GM19035 (cell line): ENCODE measurements around the gene MIA2.

ENCODE experiments used
- ATAC-seq: cut with Tn5 transposase; IDR thresholded peaks from one replicate; pipeline ENCODE4 v1.9.1; 2021; ENCODE audit not compliant: unreplicated experiment

The MIA2 gene

GRCh38 chr14:39376667-39377403 lies 143.1 kb downstream of the MIA2 start:
- ATAC-seq = no peak

- ATAC-seq = no peak
Measured at GRCh38 chr14:39381366-39381765, 147.7 kb downstream of the MIA2 start.

GRCh38 chr14:39382463-39382862 lies 148.7 kb downstream of the MIA2 start:
- ATAC-seq = no peak

- no peak for ATAC-seq
Measured at GRCh38 chr14:39383026-39383660, 149.4 kb downstream of the MIA2 start.

GRCh38 chr14:39383741-39384140 lies 150.0 kb downstream of the MIA2 start:
- no peak for ATAC-seq

GRCh38 chr14:39384177-39384576 lies 150.5 kb downstream of the MIA2 start:
- no peak for ATAC-seq

- no peak for ATAC-seq
Measured at GRCh38 chr14:39393289-39393688, 159.6 kb downstream of the MIA2 start.

GRCh38 chr14:39395555-39396254 lies 162.0 kb downstream of the MIA2 start:
- ATAC-seq = no peak

- no peak for ATAC-seq
Measured at GRCh38 chr14:39396448-39396847, 162.7 kb downstream of the MIA2 start.

GRCh38 chr14:39398382-39398781 lies 164.7 kb downstream of the MIA2 start:
- no peak for ATAC-seq

GRCh38 chr14:39406560-39406959 lies 172.8 kb downstream of the MIA2 start:
- ATAC-seq = no peak

- ATAC-seq = no peak
Measured at GRCh38 chr14:39416072-39416471, 182.4 kb downstream of the MIA2 start.

- ATAC-seq = no peak
Measured at GRCh38 chr14:39417014-39417413, 183.3 kb downstream of the MIA2 start.

- no peak for ATAC-seq
Measured at GRCh38 chr14:39419272-39419671, 185.6 kb downstream of the MIA2 start.

- ATAC-seq = no peak
Measured at GRCh38 chr14:39422243-39422642, 188.5 kb downstream of the MIA2 start.

GRCh38 chr14:39423793-39424192 lies 190.1 kb downstream of the MIA2 start:
- no peak for ATAC-seq

- no peak for ATAC-seq
Measured at GRCh38 chr14:39425947-39426346, 192.2 kb downstream of the MIA2 start.

- ATAC-seq = no peak
Measured at GRCh38 chr14:39426605-39427004, 192.9 kb downstream of the MIA2 start.

GRCh38 chr14:39428118-39428517 lies 194.4 kb downstream of the MIA2 start:
- no peak for ATAC-seq

GRCh38 chr14:39430762-39431415 lies 197.2 kb downstream of the MIA2 start:
- peak; percentile 0 for ATAC-seq

- peak; percentile 25 for ATAC-seq
Measured at GRCh38 chr14:39431416-39432178, 197.9 kb downstream of the MIA2 start.
